ENCODE results near the gene PIP5K1B. TPM values are rescaled to one million over a fixed set of nuclear protein-coding genes. Genes with fewer than 3 reads are reported as not detected.

The PIP5K1B gene
- total RNA-seq, 1 experiment from 2014 or later: not detected

DNA sequence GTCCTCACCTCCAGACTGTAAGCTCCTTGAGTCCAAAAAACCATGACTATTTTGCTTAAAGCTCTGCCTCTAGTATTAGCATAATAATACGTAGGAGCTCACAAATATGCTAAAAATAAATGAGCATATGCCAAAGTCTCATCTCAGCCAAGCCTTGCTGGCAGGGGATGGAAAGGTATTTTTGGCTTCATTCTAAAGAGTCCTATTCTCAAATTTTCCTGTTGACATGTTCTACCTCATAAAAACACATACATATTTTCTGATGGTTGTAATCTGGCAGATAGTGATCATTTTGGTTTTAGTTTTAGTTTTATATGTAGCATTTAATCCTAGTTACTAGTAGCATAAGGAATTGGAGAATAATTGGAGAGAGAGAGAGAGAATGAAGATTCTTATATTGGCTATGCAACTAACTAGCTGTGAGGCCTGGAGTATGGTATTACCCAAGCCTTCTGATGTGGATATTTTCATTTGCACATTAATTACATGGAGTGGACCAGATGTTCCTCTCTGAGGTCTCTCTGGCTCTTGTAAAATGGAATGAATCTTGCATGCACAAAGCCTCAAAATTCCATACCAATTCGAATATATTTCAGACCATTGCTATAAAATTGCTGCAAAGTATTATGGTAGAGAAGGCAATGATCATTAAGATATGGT lies 55.8 kb downstream of the PIP5K1B start (continued):
- no peak for TF ChIP-seq SIN3A (IDR thresholded peaks at IDR 0.05; ENCODE audit: borderline replicate concordance, insufficient read depth, low read depth, low read length)

DNA sequence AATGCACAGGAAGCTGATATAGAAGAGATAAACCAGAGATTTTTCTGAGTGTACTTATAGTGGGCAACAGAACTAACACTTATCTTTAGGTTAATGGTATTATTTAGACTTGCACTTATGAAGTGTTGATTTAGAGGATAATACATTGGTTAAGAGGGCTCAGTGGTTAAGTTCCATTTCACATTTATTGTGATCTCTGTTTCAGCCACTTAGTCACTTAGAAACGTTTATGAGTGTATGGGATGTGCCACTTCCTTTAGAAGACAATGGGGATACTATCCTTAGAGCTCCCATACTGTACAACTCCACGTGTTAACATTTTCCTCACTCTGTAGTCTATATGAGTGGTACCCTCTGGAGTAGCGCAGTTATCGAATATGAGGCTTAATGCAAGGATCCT lies 57.5 kb downstream of the PIP5K1B start:
- BruUV-seq (replicated peaks): no TSS peak
- no peaks in the 10 kb centered on the region for H3K9me3 ChIP-seq (ENCODE audit: control insufficient read depth, insufficient read depth, low read depth, low read length)
- no peaks in the 10 kb centered on the region for H3K36me3 ChIP-seq (ENCODE audit: control insufficient read depth, insufficient read depth, low read length)
- no peak for DNase-seq (ENCODE audit: low read depth, low spot score)
- TF ChIP-seq SIN3A (IDR thresholded peaks at IDR 0.05; ENCODE audit: borderline replicate concordance, insufficient read depth, low read depth, low read length) (no peak), POLR2AphosphoS5 (IDR thresholded peaks at IDR 0.05; ENCODE audit: low read depth, low read length) (no peak), TCF7L2 (IDR thresholded peaks at IDR 0.05; ENCODE audit: low read depth, low read length) (no peak)
- TF ChIP-seq, protein P1, sequence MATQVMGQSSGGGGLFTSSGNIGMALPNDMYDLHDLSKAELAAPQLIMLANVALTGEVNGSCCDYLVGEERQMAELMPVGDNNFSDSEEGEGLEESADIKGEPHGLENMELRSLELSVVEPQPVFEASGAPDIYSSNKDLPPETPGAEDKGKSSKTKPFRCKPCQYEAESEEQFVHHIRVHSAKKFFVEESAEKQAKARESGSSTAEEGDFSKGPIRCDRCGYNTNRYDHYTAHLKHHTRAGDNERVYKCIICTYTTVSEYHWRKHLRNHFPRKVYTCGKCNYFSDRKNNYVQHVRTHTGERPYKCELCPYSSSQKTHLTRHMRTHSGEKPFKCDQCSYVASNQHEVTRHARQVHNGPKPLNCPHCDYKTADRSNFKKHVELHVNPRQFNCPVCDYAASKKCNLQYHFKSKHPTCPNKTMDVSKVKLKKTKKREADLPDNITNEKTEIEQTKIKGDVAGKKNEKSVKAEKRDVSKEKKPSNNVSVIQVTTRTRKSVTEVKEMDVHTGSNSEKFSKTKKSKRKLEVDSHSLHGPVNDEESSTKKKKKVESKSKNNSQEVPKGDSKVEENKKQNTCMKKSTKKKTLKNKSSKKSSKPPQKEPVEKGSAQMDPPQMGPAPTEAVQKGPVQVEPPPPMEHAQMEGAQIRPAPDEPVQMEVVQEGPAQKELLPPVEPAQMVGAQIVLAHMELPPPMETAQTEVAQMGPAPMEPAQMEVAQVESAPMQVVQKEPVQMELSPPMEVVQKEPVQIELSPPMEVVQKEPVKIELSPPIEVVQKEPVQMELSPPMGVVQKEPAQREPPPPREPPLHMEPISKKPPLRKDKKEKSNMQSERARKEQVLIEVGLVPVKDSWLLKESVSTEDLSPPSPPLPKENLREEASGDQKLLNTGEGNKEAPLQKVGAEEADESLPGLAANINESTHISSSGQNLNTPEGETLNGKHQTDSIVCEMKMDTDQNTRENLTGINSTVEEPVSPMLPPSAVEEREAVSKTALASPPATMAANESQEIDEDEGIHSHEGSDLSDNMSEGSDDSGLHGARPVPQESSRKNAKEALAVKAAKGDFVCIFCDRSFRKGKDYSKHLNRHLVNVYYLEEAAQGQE (IDR thresholded peaks at IDR 0.05; ENCODE audit: insufficient read depth in 1 of 2, low read depth in 2 of 2, low read length in 1 of 2): no peak
- TF ChIP-seq, protein P2, sequence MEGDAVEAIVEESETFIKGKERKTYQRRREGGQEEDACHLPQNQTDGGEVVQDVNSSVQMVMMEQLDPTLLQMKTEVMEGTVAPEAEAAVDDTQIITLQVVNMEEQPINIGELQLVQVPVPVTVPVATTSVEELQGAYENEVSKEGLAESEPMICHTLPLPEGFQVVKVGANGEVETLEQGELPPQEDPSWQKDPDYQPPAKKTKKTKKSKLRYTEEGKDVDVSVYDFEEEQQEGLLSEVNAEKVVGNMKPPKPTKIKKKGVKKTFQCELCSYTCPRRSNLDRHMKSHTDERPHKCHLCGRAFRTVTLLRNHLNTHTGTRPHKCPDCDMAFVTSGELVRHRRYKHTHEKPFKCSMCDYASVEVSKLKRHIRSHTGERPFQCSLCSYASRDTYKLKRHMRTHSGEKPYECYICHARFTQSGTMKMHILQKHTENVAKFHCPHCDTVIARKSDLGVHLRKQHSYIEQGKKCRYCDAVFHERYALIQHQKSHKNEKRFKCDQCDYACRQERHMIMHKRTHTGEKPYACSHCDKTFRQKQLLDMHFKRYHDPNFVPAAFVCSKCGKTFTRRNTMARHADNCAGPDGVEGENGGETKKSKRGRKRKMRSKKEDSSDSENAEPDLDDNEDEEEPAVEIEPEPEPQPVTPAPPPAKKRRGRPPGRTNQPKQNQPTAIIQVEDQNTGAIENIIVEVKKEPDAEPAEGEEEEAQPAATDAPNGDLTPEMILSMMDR (IDR thresholded peaks at IDR 0.05): no peak
- H3K4me3 ChIP-seq (ENCODE audit: low read depth in 2 of 2, low read length in 2 of 2): no peak overlapping the region
- in situ Hi-C loops (cut with HindIII; ENCODE audit: low pct_unique_long_range_greater_than_20kb, low sequenced_read_pairs) (no loop called here), intact Hi-C loops (cut with micrococcal nuclease; ENCODE audit: unreplicated experiment) (no loop called here)
- ATAC-seq: no peak
- no peaks in the 10 kb centered on the region for H3K4me1 ChIP-seq (ENCODE audit: control insufficient read depth, insufficient read depth, low read length)
- no peaks in the 10 kb centered on the region for H3K27me3 ChIP-seq (ENCODE audit: control insufficient read depth, insufficient read depth, low read length)
- ChIA-PET CTCF (no interaction called here), POLR2A (no interaction called here)
- H3K27ac ChIP-seq (ENCODE audit: low read length): no peak overlapping the region

DNA sequence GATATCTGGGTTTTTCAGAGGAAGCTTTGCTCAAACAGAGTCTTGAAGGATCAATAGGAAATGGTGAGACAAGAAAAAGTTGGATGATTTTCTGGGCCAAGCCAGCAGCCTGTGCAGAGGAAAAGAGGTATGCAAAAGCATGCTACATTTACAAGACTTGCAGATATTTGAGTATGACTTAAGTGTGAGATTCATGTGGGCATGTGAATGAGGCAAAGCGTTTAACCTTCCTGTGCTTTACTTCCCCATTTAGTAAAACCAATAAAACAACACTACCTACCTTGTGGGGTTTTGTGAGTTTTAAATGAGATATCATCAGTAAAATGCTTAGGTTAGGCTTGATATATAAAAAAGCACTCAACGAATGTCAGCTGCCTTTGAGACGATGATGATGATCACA lies 58.1 kb downstream of the PIP5K1B start:
- Histone ChIP-seq H3K4me1 (ENCODE audit: control insufficient read depth, insufficient read depth, low read length) (no peaks in the 10 kb centered on the region), H3K4me3 (ENCODE audit: low read depth in 2 of 2, low read length in 2 of 2) (no peak overlapping the region), H3K36me3 (ENCODE audit: control insufficient read depth, insufficient read depth, low read length) (no peaks in the 10 kb centered on the region), H3K27ac (ENCODE audit: low read length) (no peak overlapping the region), H3K27me3 (ENCODE audit: control insufficient read depth, insufficient read depth, low read length) (no peaks in the 10 kb centered on the region), H3K9me3 (ENCODE audit: control insufficient read depth, insufficient read depth, low read depth, low read length) (no peaks in the 10 kb centered on the region)
- intact Hi-C loops (cut with micrococcal nuclease; ENCODE audit: unreplicated experiment): no loop called here
- in situ Hi-C loops (cut with HindIII; ENCODE audit: low pct_unique_long_range_greater_than_20kb, low sequenced_read_pairs): no loop called here
- ChIA-PET POLR2A (no interaction called here), CTCF (no interaction called here)
- BruUV-seq (replicated peaks): no TSS peak
- ATAC-seq: no peak
- no peak for DNase-seq (ENCODE audit: low read depth, low spot score)
- TF ChIP-seq POLR2AphosphoS5 (IDR thresholded peaks at IDR 0.05; ENCODE audit: low read depth, low read length) (no peak), SIN3A (IDR thresholded peaks at IDR 0.05; ENCODE audit: borderline replicate concordance, insufficient read depth, low read depth, low read length) (no peak), TCF7L2 (IDR thresholded peaks at IDR 0.05; ENCODE audit: low read depth, low read length) (no peak)
- TF ChIP-seq, protein P2 (IDR thresholded peaks at IDR 0.05): no peak
- TF ChIP-seq, protein P1 (IDR thresholded peaks at IDR 0.05; ENCODE audit: insufficient read depth in 1 of 2, low read depth in 2 of 2, low read length in 1 of 2): no peak
